Mononuclear cell (primary cell): ENCODE results near the gene SMG6. TPM values are rescaled to one million over a fixed set of nuclear protein-coding genes. Genes with fewer than 3 reads are reported as not detected.

Experiments used
- H3K27me3 ChIP-seq: 2 replicates; pipeline ENCODE4 v1.6.0; 2011; ENCODE audit warnings: low read length, control low read depth; ENCODE audit not compliant: insufficient read depth
- H3K4me1 ChIP-seq: 2 replicates; pipeline ENCODE4 v1.5.1; 2011; ENCODE audit warnings: mild to moderate bottlenecking, low read length, control low read depth; ENCODE audit not compliant: insufficient read depth
- H3K4me3 ChIP-seq: 2 replicates; pipeline ENCODE4 v1.5.1; 2011; ENCODE audit warnings: mild to moderate bottlenecking, low read length, moderate library complexity
- H3K9me3 ChIP-seq: 2 replicates; pipeline ENCODE4 v1.5.1; 2011; ENCODE audit warnings: low read depth, mild to moderate bottlenecking, control low read depth, low read length
- total RNA-seq: library from RNA; depleted of rRNA; stranded (reverse); fragments of >200 nt; gene quantifications from one replicate; pipeline ENCODE4 v1.2.3, GENCODE V29; 2012

The SMG6 gene
- total RNA-seq, 1 donor, result 21.8 TPM

GRCh38 chr17:2047590-2047989 is 256.0 kb downstream of the SMG6 start:
- Histone ChIP-seq H3K4me3 (no peak overlapping the region), H3K9me3 (no peaks in the 10 kb centered on the region), H3K4me1 (peaks cover 20% of the 10 kb centered on the region), H3K27me3 (peaks cover 23% of the 10 kb centered on the region)

- Histone ChIP-seq H3K4me3 (no peak overlapping the region), H3K27me3 (peaks cover 15% of the 10 kb centered on the region), H3K9me3 (no peaks in the 10 kb centered on the region), H3K4me1 (peaks cover 29% of the 10 kb centered on the region)
Measured at GRCh38 chr17:2044263-2044894, 259.2 kb downstream of the SMG6 start.

GRCh38 chr17:2043785-2044184 is 259.8 kb downstream of the SMG6 start:
- Histone ChIP-seq H3K4me3 (no peak overlapping the region), H3K27me3 (peaks cover 10% of the 10 kb centered on the region), H3K9me3 (no peaks in the 10 kb centered on the region)

GRCh38 chr17:2042933-2043332 is 260.7 kb downstream of the SMG6 start:
- no peaks in the 10 kb centered on the region for H3K9me3 ChIP-seq
- no peak overlapping the region for H3K4me3 ChIP-seq
- H3K27me3 ChIP-seq, result peaks cover 1% of the 10 kb centered on the region

More at GRCh38 chr17:2043785-2044184, 259.8 kb downstream of the SMG6 start:
- peaks cover 23% of the 10 kb centered on the region for H3K4me1 ChIP-seq

GRCh38 chr17:2042390-2042847 is 261.2 kb downstream of the SMG6 start:
- no peaks in the 10 kb centered on the region for H3K27me3 ChIP-seq
- H3K9me3 ChIP-seq, result no peaks in the 10 kb centered on the region
- H3K4me1 ChIP-seq, result peaks cover 19% of the 10 kb centered on the region
- H3K4me3 ChIP-seq, result peak overlapping the region; percentile 85

More at GRCh38 chr17:2042933-2043332, 260.7 kb downstream of the SMG6 start:
- peaks cover 19% of the 10 kb centered on the region for H3K4me1 ChIP-seq

GRCh38 chr17:2041561-2042389 is 261.8 kb downstream of the SMG6 start, which contains the start of gene OVCA2:
TSS of gene OVCA2 (plus strand) at chr17:2042022. CDS start at chr17:2042048, 26 bp downstream.
- peak within 1 kb of the TSS; percentile 85 for H3K4me3 ChIP-seq
- no peaks in the 10 kb centered on the region for H3K27me3 ChIP-seq
- H3K9me3 ChIP-seq, result no peaks in the 10 kb centered on the region
- peaks cover 19% of the 10 kb centered on the region for H3K4me1 ChIP-seq

- Histone ChIP-seq H3K4me1 (peaks cover 19% of the 10 kb centered on the region), H3K4me3 (peak overlapping the region; percentile 85), H3K27me3 (no peaks in the 10 kb centered on the region), H3K9me3 (no peaks in the 10 kb centered on the region)
Measured at GRCh38 chr17:2040942-2041560, 262.5 kb downstream of the SMG6 start.

- Histone ChIP-seq H3K27me3 (no peaks in the 10 kb centered on the region), H3K4me1 (peaks cover 19% of the 10 kb centered on the region), H3K9me3 (no peaks in the 10 kb centered on the region), H3K4me3 (no peak overlapping the region)
Measured at GRCh38 chr17:2040219-2040827, 263.3 kb downstream of the SMG6 start.

GRCh38 chr17:2037155-2037554 is 266.4 kb downstream of the SMG6 start:
- no peak overlapping the region for H3K4me3 ChIP-seq
- H3K9me3 ChIP-seq, result no peaks in the 10 kb centered on the region
- no peaks in the 10 kb centered on the region for H3K27me3 ChIP-seq
- H3K4me1 ChIP-seq, result peaks cover 8% of the 10 kb centered on the region

- Histone ChIP-seq H3K4me3 (no peak overlapping the region), H3K27me3 (no peaks in the 10 kb centered on the region), H3K4me1 (peaks cover 8% of the 10 kb centered on the region), H3K9me3 (no peaks in the 10 kb centered on the region)
Measured at GRCh38 chr17:2035541-2036488, 267.8 kb downstream of the SMG6 start.

- Histone ChIP-seq H3K27me3 (no peaks in the 10 kb centered on the region), H3K9me3 (no peaks in the 10 kb centered on the region), H3K4me3 (no peak overlapping the region), H3K4me1 (peaks cover 12% of the 10 kb centered on the region)
Measured at GRCh38 chr17:2034806-2035540, 268.6 kb downstream of the SMG6 start.

- no peaks in the 10 kb centered on the region for H3K9me3 ChIP-seq
- peaks cover 4% of the 10 kb centered on the region for H3K27me3 ChIP-seq
- H3K4me3 ChIP-seq, result no peak overlapping the region
- peaks cover 16% of the 10 kb centered on the region for H3K4me1 ChIP-seq
Measured at GRCh38 chr17:2034157-2034556, 269.4 kb downstream of the SMG6 start.

GRCh38 chr17:2033153-2033552 is 270.4 kb downstream of the SMG6 start:
- H3K4me3 ChIP-seq, result no peak overlapping the region
- no peaks in the 10 kb centered on the region for H3K9me3 ChIP-seq
- peaks cover 16% of the 10 kb centered on the region for H3K4me1 ChIP-seq
- H3K27me3 ChIP-seq, result peaks cover 11% of the 10 kb centered on the region
